GM10847 (cell line): ENCODE measurements around the gene KRT31.

Experiments
- POLR2A ChIP-seq: IDR thresholded peaks from 2 replicates; pipeline ENCODE4 v1.6.1; 2011; ENCODE audit not compliant: insufficient read length; ENCODE audit errors: extremely low read depth

The KRT31 gene

DNA sequence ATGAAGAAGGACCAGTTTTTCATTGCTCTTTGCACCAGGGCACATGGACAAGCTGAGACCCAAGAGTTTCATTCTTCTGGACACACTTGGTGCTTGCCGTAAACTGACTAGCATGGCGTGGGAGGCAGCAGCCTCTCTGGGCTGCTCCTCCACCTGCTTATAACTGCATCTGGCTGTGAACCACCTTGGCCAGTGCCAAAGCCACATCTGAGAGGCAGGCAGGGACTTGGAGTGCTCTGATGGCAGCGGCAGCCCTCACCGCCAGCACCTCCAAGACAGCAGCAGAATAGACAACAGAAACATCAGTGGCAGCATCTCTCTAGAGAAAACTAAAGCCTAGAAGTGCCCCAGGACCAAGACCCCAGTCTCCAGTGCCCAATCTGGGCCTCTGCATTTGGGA, 22.3 kb upstream of the KRT31 start:
- TF ChIP-seq POLR2A: no peak

DNA sequence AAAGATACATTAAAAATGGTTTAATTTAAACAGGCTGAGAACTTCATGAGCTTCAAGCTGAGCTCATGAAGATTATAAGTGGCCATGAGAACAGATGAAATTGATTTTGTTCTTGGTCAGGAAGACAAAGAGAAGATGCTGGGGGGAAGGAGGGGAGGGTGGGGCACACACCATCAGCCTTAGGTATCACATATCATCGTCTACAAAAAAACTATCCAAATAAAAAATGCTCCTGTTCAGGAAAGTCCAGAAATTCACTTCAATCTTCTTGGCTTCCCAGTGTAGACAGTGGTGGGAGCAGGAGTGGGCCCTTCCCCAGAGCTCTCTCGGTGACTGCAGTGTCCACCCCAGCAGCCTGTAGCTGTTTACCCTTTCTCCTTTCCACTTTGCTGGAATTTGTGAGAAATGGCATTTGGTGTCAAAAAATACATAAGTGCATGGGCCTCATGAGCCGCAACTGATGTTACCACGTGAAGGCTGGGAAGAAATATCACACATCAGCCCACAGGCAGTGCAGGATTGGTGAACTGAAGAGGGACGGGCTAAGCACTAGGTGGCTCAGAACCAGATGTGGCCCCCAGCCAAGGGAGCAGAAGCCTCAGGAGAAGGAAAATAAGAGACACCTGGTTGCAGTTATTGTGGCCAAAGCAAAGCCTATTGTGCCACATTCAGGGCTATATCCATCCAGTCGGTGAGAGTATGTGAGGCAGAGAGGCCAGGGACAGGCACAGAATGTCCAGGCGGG, 20.9 kb upstream of the KRT31 start:
- TF ChIP-seq POLR2A: no peak

- TF ChIP-seq POLR2A: no peak
Measured at GRCh38 chr17:41417576-41418015, 20.2 kb upstream of the KRT31 start.

DNA sequence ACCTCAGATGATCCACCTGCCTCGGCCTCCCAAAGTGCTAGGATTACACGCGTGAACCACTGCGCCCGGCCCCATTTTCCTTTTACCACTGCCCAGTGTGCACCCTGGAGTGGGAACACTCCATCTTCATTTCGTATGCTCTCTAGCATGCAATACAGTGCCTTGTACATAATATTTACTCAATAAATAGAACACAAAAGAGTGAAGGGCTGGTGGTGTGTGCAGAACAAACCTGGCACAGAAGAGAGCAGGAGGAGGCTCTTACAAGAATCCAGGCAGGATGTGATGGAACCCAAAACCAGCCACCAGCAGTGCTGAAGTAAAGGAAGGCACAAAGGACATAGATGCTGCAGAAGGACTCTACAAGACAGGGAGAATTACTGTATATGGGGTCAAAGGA, 19.7 kb upstream of the KRT31 start:
- no peak for TF ChIP-seq POLR2A

DNA sequence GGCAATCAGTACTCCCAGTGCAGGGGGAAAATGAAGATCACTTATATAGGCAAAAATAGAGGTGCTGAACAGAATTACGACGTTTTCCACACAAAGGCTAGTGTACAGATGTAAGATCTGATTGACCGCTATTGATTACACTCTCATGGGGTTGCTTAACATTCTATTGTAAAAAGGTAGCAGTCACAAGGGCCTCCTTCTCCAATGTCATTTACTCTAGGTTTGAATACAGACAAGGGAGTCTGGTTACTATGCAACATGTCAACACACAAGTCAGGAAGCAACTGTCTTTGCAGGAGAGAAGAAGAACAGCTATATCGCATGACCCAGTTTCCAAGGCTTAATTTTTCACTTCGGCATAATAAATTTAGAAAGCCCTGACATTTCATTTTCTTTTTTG, 19.1 kb upstream of the KRT31 start:
- TF ChIP-seq POLR2A: no peak

DNA sequence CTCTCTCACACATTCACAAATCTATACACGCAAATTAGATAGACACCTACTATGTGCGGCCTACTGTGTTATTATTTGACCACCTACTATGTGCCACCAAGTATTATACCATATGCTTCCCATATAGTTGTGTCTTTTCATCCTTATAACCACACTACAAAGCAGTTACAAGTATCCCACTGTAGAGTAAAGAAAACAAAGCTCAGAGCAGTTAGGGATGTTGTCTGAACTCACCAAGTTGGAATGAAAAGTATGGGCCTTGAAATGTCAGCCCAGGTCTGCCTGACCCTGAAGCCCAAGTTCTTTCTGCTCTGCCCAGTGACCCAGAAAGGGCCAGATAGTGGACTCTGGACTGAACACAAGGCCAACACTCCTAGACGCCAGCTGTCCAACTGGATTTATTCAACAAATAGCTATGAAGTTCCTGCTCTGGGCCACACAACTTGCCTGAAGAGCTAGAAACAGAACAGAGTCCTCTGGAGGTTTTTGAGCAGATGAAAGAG, 18.5 kb upstream of the KRT31 start:
- no peak for TF ChIP-seq POLR2A

GRCh38 chr17:41415411-41415810, 18.0 kb upstream of the KRT31 start:
- TF ChIP-seq POLR2A: no peak

DNA sequence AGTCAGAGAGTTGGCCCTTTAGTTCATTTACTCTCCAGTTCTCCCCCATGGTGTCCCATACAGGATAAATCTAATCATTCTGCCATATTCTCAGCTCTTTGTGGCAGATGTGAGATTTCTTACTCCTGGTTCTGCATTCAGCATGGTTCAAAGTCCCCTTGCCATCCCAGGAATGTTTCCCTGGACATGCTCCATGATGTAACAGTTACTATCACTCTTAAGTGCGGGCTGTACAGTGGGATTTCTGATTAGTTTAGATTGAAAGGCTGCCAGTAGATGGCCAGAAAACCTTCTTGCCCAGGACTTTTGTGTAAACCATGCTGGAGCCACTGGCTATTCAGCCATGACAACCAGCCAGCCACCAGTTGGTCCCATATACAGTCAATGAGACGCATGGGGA, 16.6 kb upstream of the KRT31 start:
- no peak for TF ChIP-seq POLR2A

DNA sequence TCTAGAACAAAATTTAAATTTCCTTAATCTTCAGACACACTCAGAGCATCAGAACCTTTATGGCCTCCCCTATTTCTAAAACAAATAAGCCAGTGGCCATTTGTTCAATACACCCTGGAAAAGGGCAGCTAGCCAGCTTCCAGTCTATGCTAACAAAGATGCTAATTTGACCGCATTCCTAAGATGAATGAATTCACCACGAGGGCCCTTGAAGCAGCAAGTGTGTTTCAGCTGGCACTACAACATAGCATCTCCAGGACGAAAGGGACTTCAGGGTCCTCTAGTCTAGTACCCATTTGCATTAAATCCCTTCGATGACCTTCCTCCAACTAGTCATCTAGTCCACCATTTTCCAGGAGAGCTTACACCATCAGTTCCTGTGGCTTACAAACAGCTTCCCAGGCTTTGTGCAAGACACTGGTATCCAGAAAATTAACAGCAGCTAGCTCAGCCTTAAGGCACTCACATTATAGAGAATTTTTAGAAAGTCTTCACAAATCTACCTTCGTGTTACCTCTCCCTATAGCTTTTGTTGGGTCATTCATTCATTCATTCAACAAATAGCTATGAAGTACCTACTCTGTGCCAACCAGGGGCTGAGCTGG, 16.0 kb upstream of the KRT31 start:
- no peak for TF ChIP-seq POLR2A

DNA sequence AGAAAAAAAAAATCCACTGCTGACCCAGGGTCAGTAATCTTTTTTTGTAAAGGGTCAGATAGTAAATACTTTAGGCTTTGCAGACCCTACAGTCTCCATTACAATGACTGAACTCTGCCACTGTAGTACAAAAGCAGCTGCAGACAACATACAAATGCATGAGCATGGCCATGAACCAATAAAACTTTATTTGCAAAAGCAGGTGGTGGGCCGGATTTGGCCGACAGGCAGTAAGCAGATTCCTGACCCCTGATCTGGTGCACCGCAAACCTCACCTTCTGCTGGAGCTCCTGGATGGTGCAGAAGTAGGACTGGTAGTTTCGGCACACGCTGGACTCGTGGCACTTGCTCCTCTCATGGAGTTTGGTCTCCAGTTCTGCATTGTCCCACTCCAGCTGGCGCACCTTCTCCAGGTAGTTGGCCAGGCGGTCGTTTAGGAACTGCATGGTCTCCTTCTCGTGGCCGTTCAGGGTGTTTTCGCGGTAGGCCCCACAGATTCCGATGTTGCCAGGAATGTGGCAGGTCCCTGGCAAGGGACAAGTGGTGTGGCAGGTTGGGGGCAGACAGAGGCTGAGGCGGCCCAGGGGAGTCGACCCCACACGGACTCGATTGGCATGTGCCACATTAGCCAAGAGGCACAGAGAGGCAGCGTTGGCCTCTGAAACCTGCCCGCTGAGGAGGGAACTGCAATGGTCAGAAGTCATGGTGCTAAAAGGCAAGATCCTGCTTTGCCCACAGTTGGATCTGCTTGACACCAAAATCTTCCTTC, 13.8 kb upstream of the KRT31 start:
- no peak for TF ChIP-seq POLR2A

- TF ChIP-seq POLR2A: no peak
Measured at GRCh38 chr17:41407226-41407625, 9.8 kb upstream of the KRT31 start.

DNA sequence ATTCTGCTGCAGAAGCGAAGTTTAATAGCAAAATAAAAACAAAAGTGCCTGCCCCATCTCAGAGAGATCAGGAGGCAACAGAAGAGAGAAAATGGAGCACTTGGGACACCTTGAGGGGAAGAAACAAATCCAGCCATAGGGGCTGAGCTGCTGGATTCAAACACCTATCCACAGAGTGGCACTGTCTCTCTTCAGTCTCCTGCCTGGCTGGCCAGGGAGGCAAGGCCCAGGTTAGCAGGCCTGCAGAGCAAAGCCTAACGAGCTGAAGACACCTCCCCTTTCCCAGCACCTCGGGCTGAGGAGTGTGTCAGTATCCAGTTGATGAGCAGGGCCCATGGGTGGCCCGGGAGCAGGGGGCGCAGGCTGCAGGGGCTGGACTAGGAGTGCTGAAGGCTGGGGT, 8.8 kb upstream of the KRT31 start:
- no peak for TF ChIP-seq POLR2A

- TF ChIP-seq POLR2A: no peak
Measured at GRCh38 chr17:41404024-41404671, 6.7 kb upstream of the KRT31 start.

DNA sequence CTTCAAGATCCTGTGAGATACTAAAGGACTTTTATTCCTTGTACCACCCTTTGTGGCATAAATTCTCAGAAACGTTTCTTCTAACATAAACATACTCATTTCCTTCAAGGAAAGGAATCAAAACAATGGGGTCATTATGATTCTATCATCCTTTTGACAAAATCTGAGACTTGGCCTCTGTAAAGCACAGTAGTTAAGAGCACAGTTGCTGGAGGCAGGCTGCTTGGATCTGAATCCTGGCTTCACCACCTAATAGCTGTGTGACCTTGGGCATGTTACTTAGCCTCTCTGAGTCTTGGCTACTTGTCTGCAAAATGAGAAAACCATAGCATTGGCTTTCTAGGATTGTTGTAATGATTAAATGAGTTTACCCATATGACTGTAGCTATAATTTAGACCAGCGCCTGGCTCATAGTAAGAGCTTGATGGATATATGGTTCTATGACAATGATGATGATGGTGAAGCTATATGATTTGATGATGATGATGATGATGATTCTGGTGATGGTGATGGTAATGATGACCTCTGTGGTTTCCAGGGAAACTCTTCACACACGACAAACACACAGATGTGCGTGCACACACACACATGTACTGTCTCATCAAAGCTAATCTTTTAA, 6.1 kb upstream of the KRT31 start:
- no peak for TF ChIP-seq POLR2A

DNA sequence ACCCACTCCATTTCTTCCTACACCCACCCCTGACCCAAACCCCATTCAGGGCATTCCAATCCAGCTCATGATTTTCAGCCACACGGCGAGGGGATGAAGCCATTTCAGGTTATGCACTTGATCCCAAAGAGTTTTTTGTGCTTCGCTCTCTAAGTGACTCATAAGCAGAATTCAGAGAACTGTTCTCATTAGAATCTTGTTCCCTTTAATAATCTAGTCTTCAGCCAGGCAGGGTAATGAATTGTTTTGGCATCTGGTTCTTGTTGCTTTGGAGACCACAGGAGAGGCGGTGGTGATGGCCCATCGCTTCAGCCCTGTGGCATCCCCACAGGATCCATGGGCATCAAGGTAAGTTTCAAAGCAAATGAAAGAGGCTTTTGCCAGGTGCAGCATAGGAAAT, 4.8 kb upstream of the KRT31 start:
- no peak for TF ChIP-seq POLR2A
